GOT3 (cell line): ENCODE measurements around the gene PSMB2.
A peak's percentile ranks its signal among the peaks of the same experiment; 100 is the strongest.
"Not testable (repeated sequence)": the region's sequence is repeated elsewhere in the genome, so short reads cannot be mapped to it uniquely, and the experiment has no call there.

Experiments used
- DNase-seq: peaks from one replicate; lab custom pipeline; 2025; ENCODE audit warnings: mixed read lengths; lab: John Stamatoyannopoulos, UW

The PSMB2 gene

GRCh38 chr1:35641233-35641866 is at the start of gene PSMB2:
PSMB2 (minus strand) TSS chr1:35641526; CDS start chr1:35641432, 94 bp downstream.
- DNase-seq, result peak; percentile 74

DNA sequence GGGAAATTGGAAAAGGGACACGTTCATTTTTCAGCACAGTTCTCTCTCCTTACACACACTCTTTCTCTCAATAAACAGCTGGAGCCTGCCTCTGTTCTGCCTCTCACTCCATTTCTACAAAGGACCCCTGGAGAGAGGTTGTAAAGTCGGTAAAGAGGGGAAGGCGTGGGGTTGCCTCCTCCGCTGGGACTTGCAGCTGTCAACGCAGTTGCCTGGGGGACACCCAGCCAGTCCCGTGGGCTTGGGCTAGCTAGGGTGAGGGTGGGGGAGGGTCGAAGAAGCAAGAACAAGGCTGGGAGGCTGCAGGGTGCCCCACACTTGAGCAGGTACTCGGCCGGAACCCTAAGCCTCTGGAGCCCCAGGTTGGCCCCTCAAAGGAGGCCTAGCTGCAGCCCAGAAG is 49.8 kb upstream of the PSMB2 start:
- DNase-seq, result no peak

- DNase-seq, result not testable (repeated sequence)
These were observed 48.8 kb upstream of the PSMB2 start for GRCh38 chr1:35690103-35690502.

DNA sequence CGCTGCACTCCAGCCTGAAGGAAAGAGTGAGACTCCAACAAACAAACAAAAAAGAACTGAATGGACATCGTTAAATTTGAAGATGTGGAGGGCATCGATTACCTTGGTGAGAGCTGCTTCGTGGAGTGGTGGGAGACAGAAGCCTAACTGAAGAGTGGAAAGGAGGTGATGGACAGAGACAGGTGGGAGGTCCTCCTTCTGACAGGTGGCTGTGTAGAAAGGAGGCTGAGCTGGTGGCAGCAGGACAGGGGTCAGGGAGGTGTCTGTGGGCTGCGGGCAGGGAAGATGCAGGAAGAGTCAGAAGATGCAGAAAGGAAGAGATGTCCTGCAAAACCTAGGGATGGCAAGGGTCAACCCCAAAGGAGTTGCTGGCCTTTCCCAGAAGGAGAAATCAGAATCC is 46.8 kb upstream of the PSMB2 start:
- no peak for DNase-seq

DNA sequence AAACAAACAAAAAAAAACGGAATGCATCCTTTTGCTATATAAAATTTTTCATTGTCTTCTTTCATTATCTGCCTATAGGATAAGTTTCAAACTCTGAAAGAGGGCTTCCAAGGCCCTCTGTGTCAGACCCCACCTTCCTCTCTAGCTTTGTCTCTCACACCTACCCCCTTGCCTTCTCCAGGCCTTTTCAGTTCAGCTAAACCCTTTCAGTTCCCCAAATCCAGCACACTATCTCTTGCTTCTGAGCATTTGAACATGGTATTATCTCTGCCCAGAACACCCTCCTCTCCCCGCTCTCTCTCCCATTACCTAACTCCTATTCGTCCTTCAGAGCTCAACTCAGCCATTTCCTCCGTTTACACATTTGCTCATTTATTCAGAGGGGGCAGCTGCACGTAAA is 41.7 kb upstream of the PSMB2 start:
- DNase-seq, result no peak

- no peak for DNase-seq
These were observed 38.9 kb upstream of the PSMB2 start for GRCh38 chr1:35680271-35680670.

DNA sequence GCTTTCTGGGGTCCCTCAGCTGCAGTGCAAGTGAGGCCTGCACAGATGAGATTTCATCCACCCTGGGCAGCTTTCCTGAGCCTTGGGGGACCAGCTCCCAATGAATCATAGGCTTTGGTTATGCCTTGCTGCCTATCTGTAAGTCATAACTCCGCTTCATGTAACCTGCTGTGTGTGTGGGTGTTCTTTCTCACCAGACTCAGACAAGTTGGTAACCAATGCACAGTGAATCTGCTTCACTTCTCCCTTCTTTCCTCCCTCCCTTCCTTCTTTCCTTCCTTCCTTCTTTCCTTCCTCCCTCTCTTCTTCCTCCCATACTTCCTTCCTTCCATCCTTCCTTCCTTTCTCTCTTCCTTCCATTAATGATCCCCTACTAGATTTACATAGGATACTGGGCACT is 34.4 kb upstream of the PSMB2 start:
- no peak for DNase-seq

DNA sequence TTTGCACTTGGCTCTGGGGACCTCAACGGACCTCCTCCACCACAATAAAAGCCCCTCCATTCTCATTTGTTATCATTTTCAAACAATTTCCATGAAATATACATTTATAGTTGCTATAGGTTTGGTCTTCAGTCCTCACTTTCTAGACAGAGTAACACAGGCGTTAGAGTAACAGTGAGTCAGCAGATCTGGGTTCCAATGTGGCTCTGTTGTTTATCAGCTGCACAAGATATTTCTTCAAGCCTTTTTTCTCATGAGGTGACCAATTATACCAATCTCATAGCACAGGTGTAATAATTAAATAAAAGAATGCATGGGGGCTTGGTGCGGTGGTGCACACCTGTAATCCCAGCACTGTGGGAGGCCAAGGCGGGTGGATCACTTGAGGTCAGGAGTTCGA is 32.8 kb upstream of the PSMB2 start:
- no peak for DNase-seq

GRCh38 chr1:35672116-35672515 is 30.8 kb upstream of the PSMB2 start:
- no peak for DNase-seq

DNA sequence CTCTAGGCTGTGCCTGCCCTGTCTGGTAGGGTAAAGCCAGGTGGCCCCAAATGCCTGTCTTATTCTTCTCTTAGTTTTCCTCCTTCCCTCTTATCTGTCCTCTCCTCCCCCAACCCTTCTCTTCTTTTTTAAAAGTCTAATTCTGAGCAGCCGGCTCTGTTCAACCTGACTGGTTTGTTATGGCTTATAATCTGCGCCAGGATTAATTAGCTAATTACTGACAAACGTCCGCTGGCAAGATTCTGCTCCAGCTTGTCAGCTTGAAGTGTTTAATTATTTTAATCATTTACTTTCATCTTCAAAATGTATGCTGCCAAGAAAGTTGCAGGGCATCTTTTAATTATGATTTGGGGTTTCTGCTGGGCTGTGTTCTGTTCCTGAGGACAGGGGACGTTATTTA is 27.2 kb upstream of the PSMB2 start:
- no peak for DNase-seq

DNA sequence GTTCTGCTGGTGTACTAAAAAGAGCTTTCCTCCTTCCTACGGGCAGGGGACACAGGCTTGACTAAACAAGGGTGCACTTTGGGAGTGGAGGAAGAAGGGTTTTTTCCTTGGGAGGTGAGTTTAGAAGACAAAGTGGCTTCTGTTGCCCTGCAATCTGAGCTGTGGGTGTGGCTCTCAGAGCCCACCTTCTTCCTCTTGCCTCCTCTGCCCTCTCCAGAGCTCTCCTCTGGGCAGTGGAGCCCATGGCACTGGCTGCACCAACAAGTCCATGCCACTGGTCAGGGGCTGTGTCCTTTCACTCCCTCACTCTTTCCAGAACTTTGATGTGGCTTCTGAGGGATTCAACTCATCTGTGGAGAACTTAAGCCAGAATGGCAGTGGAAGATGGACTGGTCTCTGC is 25.6 kb upstream of the PSMB2 start:
- DNase-seq, result no peak

- no peak for DNase-seq
These were observed 24.9 kb upstream of the PSMB2 start for GRCh38 chr1:35666216-35666615.

DNA sequence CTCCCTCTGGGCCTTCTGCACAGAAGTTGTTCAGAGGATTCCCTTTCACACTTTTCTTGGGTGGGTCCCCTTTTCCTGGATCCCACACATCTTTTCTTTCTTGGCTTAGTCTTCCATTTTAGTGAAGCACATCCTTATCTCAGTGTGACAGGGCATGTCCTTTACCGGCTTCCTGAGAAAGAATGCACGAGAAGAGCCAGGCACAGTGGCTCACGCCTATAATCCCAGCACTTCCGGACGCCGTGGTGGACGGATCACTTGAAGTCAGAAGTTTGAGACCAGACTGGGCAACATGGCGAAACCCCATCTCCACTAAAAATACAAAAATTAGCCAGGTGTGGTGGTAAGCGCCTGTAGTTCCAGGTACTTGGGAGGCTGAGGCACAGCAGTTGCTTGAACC is 22.1 kb upstream of the PSMB2 start:
- no peak for DNase-seq

- DNase-seq, result no peak
These were observed 20.1 kb upstream of the PSMB2 start for GRCh38 chr1:35661474-35661795.

- DNase-seq, result no peak
These were observed 19.5 kb upstream of the PSMB2 start for GRCh38 chr1:35660581-35661473.

DNA sequence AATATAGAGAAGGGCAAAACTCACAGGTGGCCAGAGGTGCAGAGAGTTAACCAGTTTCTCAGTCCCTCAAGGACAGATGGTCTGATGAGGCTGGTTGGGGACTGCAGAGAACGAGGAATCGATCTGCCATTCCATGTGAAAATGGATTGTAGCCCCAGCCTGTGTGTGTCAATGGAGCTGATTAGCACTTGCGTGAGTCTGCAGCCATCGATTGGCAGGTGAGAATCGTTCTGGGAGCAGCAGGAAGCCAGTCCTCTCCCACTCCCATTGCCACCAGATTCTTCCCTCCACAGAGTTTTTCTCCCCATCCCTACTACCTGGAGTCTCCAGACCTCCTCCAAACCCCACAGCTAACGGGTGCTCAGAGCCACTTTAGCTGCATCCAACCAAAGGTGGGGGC is 18.3 kb upstream of the PSMB2 start:
- DNase-seq, result no peak

GRCh38 chr1:35657851-35658250 is 16.5 kb upstream of the PSMB2 start:
- DNase-seq, result no peak

DNA sequence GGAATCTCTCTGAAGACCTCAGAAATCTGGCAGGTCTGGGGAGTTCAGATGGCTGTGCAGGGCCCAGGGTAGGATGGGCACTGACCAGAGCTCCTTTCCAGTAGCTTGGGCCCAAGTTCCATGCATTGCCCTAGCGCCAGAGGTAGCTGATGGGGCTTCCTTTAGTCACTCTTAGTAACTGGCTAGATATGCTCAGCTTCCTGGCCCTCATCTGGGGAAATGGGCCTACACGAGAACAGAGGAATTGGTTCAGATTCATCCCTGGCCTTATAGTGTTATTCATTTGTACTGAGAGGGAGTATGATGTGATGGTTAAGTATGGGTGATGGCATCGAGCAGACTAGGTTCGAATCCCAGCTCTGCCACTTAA is 15.5 kb upstream of the PSMB2 start:
- DNase-seq, result no peak

- no peak for DNase-seq
These were observed 15.0 kb upstream of the PSMB2 start for GRCh38 chr1:35656148-35656862.

GRCh38 chr1:35655196-35655595 is 13.9 kb upstream of the PSMB2 start:
- no peak for DNase-seq

GRCh38 chr1:35650416-35650815 is 9.1 kb upstream of the PSMB2 start:
- no peak for DNase-seq

GRCh38 chr1:35646043-35646442 is 4.7 kb upstream of the PSMB2 start:
- no peak for DNase-seq

GRCh38 chr1:35644204-35644603 is 2.9 kb upstream of the PSMB2 start:
- DNase-seq, result no peak
